ENCODE data around the gene CAPN11.

CAPN11 gene

GRCh38 chr6:44226368-44227147 lies 67.9 kb downstream of the CAPN11 start:
- DNase-seq (ENCODE audit: low read depth, low spot score) = no peak

GRCh38 chr6:44227148-44227793 lies 68.7 kb downstream of the CAPN11 start:
- TF ChIP-seq SUZ12 (IDR thresholded peaks at IDR 0.05; ENCODE audit: extremely low read depth, insufficient read depth, insufficient read length) = no peak
- no peak for TF ChIP-seq ZNF274 (IDR thresholded peaks at IDR 0.05; ENCODE audit: low read depth, low read length)
- TF ChIP-seq YY1 (IDR thresholded peaks at IDR 0.05; ENCODE audit: insufficient read depth, insufficient read length) = no peak
- no peak overlapping the region for H3K4me3 ChIP-seq (ENCODE audit: insufficient read length, low read depth)
- peaks cover 36% of the 10 kb centered on the region for H3K36me3 ChIP-seq (ENCODE audit: insufficient read depth, insufficient read length, low read length)
- peaks cover 7% of the 10 kb centered on the region for H3K27me3 ChIP-seq (ENCODE audit: insufficient read depth, insufficient read length)
- no peak overlapping the region for H3K9ac ChIP-seq (ENCODE audit: insufficient read length, low read depth)
- no peak for DNase-seq (ENCODE audit: low read depth, low spot score)
- H3K4me1 ChIP-seq (ENCODE audit: insufficient read depth, insufficient read length) = peaks cover 22% of the 10 kb centered on the region
- H3K9me3 ChIP-seq (ENCODE audit: insufficient read depth, low read length) = no peaks in the 10 kb centered on the region

More at GRCh38 chr6:44226368-44227147, 67.9 kb downstream of the CAPN11 start:
- Histone ChIP-seq H3K9ac (ENCODE audit: insufficient read length, low read depth) (peak overlapping the region; percentile 50), H3K4me3 (ENCODE audit: insufficient read length, low read depth) (no peak overlapping the region), H3K9me3 (ENCODE audit: insufficient read depth, low read length) (no peaks in the 10 kb centered on the region), H3K27me3 (ENCODE audit: insufficient read depth, insufficient read length) (peaks cover 7% of the 10 kb centered on the region), H3K4me1 (ENCODE audit: insufficient read depth, insufficient read length) (peaks cover 22% of the 10 kb centered on the region), H3K36me3 (ENCODE audit: insufficient read depth, insufficient read length, low read length) (peaks cover 29% of the 10 kb centered on the region)
- no peak for TF ChIP-seq SUZ12 (IDR thresholded peaks at IDR 0.05; ENCODE audit: extremely low read depth, insufficient read depth, insufficient read length)
- no peak for TF ChIP-seq YY1 (IDR thresholded peaks at IDR 0.05; ENCODE audit: insufficient read depth, insufficient read length)
- no peak for TF ChIP-seq ZNF274 (IDR thresholded peaks at IDR 0.05; ENCODE audit: low read depth, low read length)

DNA sequence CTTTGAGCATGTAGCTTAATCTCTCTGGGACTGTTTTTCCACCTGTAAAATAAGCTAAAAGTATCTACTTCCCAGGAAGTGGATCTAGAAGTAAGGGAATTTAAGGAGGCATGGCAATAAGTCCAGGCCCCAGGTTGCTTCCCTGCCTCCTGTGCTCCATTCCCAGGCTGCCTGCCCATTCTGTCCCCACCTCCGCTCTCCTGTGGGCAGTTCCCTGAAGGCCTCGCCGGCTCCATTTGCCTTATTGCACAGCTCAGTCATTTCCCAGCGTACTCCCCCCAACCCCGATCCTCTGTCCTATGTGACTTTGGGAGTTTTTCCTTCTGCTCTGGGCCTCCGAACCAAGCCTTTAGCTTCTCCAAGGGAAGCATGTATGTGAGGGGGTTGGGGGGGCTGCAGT lies 69.4 kb downstream of the CAPN11 start:
- peaks cover 20% of the 10 kb centered on the region for H3K4me1 ChIP-seq (ENCODE audit: insufficient read depth, insufficient read length)
- TF ChIP-seq ZNF274 (IDR thresholded peaks at IDR 0.05; ENCODE audit: low read depth, low read length) = no peak
- TF ChIP-seq YY1 (IDR thresholded peaks at IDR 0.05; ENCODE audit: insufficient read depth, insufficient read length) = no peak
- TF ChIP-seq SUZ12 (IDR thresholded peaks at IDR 0.05; ENCODE audit: extremely low read depth, insufficient read depth, insufficient read length) = no peak
- H3K27me3 ChIP-seq (ENCODE audit: insufficient read depth, insufficient read length) = peaks cover 1% of the 10 kb centered on the region
- no peak overlapping the region for H3K9ac ChIP-seq (ENCODE audit: insufficient read length, low read depth)
- DNase-seq (ENCODE audit: low read depth, low spot score) = no peak
- no peaks in the 10 kb centered on the region for H3K9me3 ChIP-seq (ENCODE audit: insufficient read depth, low read length)
- no peak overlapping the region for H3K4me3 ChIP-seq (ENCODE audit: insufficient read length, low read depth)
- peaks cover 43% of the 10 kb centered on the region for H3K36me3 ChIP-seq (ENCODE audit: insufficient read depth, insufficient read length, low read length)

GRCh38 chr6:44228433-44228832 lies 69.8 kb downstream of the CAPN11 start:
- no peak for DNase-seq (ENCODE audit: low read depth, low spot score)
- Histone ChIP-seq H3K9ac (ENCODE audit: insufficient read length, low read depth) (no peak overlapping the region), H3K27me3 (ENCODE audit: insufficient read depth, insufficient read length) (no peaks in the 10 kb centered on the region), H3K4me3 (ENCODE audit: insufficient read length, low read depth) (no peak overlapping the region), H3K4me1 (ENCODE audit: insufficient read depth, insufficient read length) (peaks cover 20% of the 10 kb centered on the region), H3K9me3 (ENCODE audit: insufficient read depth, low read length) (no peaks in the 10 kb centered on the region), H3K36me3 (ENCODE audit: insufficient read depth, insufficient read length, low read length) (peaks cover 47% of the 10 kb centered on the region)
- no peak for TF ChIP-seq ZNF274 (IDR thresholded peaks at IDR 0.05; ENCODE audit: low read depth, low read length)
- TF ChIP-seq YY1 (IDR thresholded peaks at IDR 0.05; ENCODE audit: insufficient read depth, insufficient read length) = no peak
- no peak for TF ChIP-seq SUZ12 (IDR thresholded peaks at IDR 0.05; ENCODE audit: extremely low read depth, insufficient read depth, insufficient read length)

GRCh38 chr6:44228836-44229235 lies 70.2 kb downstream of the CAPN11 start:
- peaks cover 23% of the 10 kb centered on the region for H3K4me1 ChIP-seq (ENCODE audit: insufficient read depth, insufficient read length)
- H3K36me3 ChIP-seq (ENCODE audit: insufficient read depth, insufficient read length, low read length) = peaks cover 51% of the 10 kb centered on the region

DNA sequence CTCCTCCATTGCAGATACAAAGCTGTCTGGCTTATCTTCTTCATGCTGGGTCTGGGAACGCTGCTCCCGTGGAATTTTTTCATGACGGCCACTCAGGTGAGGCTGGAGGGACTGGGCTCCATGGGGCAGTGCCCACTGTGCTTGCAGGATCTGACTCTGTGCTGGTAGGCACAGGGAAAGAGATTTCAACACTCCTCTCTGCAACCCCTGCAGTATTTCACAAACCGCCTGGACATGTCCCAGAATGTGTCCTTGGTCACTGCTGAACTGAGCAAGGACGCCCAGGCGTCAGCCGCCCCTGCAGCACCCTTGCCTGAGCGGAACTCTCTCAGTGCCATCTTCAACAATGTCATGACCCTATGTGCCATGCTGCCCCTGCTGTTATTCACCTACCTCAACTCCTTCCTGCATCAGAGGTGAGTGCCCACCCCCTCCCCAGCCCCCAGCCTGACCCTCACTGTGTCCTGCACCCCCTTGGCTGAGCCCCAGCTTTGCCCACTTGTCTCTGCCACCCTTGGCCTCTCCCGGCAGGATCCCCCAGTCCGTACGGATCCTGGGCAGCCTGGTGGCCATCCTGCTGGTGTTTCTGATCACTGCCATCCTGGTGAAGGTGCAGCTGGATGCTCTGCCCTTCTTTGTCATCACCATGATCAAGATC lies 70.9 kb downstream of the CAPN11 start:
- no peak for DNase-seq (ENCODE audit: low read depth, low spot score)
- no peak overlapping the region for H3K9ac ChIP-seq (ENCODE audit: insufficient read length, low read depth)
- H3K4me1 ChIP-seq (ENCODE audit: insufficient read depth, insufficient read length) = peaks cover 23% of the 10 kb centered on the region
- no peak for TF ChIP-seq ZNF274 (IDR thresholded peaks at IDR 0.05; ENCODE audit: low read depth, low read length)
- TF ChIP-seq SUZ12 (IDR thresholded peaks at IDR 0.05; ENCODE audit: extremely low read depth, insufficient read depth, insufficient read length) = no peak
- no peak for TF ChIP-seq YY1 (IDR thresholded peaks at IDR 0.05; ENCODE audit: insufficient read depth, insufficient read length)
- peaks cover 51% of the 10 kb centered on the region for H3K36me3 ChIP-seq (ENCODE audit: insufficient read depth, insufficient read length, low read length)
- no peaks in the 10 kb centered on the region for H3K9me3 ChIP-seq (ENCODE audit: insufficient read depth, low read length)
- H3K4me3 ChIP-seq (ENCODE audit: insufficient read length, low read depth) = no peak overlapping the region
- H3K27me3 ChIP-seq (ENCODE audit: insufficient read depth, insufficient read length) = no peaks in the 10 kb centered on the region

More at GRCh38 chr6:44228836-44229235, 70.2 kb downstream of the CAPN11 start:
- Histone ChIP-seq H3K4me3 (ENCODE audit: insufficient read length, low read depth) (no peak overlapping the region), H3K9ac (ENCODE audit: insufficient read length, low read depth) (no peak overlapping the region), H3K9me3 (ENCODE audit: insufficient read depth, low read length) (no peaks in the 10 kb centered on the region), H3K27me3 (ENCODE audit: insufficient read depth, insufficient read length) (no peaks in the 10 kb centered on the region)
- TF ChIP-seq YY1 (IDR thresholded peaks at IDR 0.05; ENCODE audit: insufficient read depth, insufficient read length) = no peak
- TF ChIP-seq SUZ12 (IDR thresholded peaks at IDR 0.05; ENCODE audit: extremely low read depth, insufficient read depth, insufficient read length) = no peak
- no peak for TF ChIP-seq ZNF274 (IDR thresholded peaks at IDR 0.05; ENCODE audit: low read depth, low read length)
- no peak for DNase-seq (ENCODE audit: low read depth, low spot score)
